ENCODE measurements around the gene LARP1B.
"Not testable (repeated sequence)": the region's sequence is repeated elsewhere in the genome, so short reads cannot be mapped to it uniquely, and the experiment has no call there.

LARP1B gene

GRCh38 chr4:128141866-128142265 lies 80.8 kb downstream of the LARP1B start:
- DNase-seq: no peak

DNA sequence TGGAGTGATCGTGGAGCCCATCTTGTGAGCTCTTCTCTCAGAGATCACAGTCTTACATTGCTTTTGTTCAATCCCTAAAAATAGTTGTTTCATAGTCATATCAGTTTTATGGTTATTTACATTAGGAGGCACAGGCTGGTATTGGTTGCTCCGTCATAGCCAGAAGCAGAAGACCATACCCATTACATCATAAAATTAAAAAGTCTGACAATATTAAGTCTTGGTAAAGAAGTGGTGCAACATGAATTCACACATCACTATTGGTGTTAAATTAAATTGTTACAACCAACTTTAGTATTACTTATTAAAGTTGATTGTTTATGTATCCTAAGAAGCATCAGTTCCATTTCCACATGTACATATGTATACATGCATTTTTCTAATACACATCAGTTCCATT lies 84.6 kb downstream of the LARP1B start:
- DNase-seq: no peak

DNA sequence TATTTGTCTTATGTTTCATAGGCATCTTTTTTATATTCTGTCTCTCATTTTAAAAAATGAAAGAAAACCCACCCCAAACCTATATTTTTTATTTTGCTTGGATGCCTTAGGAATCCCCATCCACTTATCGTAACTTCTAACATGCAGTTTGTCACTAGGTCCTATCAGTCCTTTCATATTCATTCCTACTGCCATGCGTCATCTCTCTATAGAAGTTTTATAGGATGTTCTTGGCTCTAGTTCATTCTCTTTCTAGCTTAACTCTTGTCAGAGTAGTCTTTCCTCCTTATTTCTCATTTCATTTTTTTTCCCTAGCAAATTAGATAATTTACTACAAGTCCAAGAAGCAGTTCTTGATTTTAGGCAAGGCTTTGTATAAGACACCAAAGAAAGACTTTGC lies 92.7 kb downstream of the LARP1B start:
- no peak for DNase-seq

- peak; percentile 28 for DNase-seq
Measured at GRCh38 chr4:128155231-128155855, 94.2 kb downstream of the LARP1B start.

DNA sequence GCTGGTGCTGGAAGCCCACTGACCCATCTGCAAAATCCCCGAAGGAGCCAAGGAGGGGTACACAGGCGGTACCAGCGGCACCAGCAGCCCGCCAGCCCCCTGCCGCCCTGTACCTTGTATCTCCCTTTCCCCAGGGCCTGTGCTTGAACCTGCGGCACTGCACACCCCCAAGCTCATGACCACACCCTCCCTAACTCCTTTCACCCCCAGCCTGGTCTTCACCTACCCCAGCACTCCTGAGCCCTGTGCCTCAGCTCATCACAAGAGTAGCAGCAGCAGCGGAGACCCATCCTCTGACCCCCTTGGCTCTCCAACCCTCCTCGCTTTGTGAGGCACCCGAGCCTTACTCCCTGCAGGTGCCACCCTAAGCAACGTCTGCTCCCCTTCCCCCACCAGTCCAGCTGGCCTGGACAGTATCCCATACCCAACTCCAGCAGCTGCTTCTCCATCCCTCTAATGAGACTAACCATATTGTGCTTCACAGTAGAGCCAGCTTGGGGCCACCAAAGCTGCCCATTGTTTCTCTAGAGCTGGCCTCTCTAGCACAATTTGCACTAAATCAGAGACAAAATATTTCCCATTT lies 94.9 kb downstream of the LARP1B start:
- no peak for DNase-seq

DNA sequence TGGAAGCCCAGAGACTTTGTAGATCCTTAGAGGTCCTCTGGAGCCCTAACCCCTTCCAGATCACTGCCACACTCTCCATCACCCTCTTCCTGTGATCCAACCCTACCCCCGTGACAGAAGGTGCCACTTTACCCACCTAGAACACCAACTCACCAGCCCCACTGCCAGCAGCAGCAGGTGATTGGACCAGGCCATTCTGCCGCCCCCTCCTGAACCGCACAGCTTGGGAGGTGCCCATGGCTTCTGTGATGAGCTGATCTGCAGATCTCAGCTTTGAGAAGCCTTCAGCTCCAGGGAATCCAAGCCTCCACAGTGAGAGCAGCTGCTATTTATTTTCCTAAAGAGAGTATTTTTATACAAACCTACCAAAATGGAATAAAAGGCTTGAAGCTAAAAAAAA lies 95.4 kb downstream of the LARP1B start:
- not testable (repeated sequence) for DNase-seq

- DNase-seq: no peak
Measured at GRCh38 chr4:128158894-128159293, 97.8 kb downstream of the LARP1B start.

- no peak for DNase-seq
Measured at GRCh38 chr4:128159967-128160366, 98.9 kb downstream of the LARP1B start.

DNA sequence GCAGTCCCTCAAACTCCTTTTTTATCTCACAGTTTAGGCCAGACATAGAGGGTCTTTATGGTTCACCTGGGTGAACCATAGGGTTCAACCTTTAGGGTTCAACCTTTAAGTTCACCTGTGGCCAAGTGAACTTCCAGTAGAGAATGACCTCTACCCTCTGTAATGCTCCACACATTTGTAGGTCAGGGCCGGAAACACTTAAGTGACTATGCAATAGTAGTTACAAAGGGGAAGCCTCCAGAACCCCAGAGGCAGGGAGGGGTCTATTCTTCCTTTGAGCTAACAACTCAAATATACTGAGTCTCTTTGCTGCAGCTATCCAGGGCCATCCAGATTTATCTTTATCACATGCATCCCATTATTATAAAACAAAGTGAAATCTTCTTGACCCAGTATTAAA lies 100.0 kb downstream of the LARP1B start:
- no peak for DNase-seq

GRCh38 chr4:128162434-128162833 lies 101.3 kb downstream of the LARP1B start:
- DNase-seq: no peak

- no peak for DNase-seq
Measured at GRCh38 chr4:128163177-128164117, 102.3 kb downstream of the LARP1B start.

DNA sequence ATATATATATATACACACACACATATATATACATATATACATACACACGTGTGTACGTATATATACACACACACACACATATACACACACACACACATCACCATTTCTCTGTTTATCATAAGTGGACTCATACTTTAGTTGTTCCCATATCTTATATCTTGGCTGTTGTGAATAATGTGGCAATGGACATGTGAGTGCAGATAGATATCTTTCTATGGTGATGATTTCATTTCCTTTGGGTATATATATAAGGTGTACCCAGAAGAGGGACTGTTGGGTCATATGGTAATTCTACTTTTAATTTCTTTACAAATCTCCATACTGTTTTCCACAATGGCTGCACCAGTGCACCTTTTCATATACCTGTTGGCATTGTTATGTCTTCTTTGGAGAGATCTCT lies 105.9 kb downstream of the LARP1B start:
- no peak for DNase-seq

DNA sequence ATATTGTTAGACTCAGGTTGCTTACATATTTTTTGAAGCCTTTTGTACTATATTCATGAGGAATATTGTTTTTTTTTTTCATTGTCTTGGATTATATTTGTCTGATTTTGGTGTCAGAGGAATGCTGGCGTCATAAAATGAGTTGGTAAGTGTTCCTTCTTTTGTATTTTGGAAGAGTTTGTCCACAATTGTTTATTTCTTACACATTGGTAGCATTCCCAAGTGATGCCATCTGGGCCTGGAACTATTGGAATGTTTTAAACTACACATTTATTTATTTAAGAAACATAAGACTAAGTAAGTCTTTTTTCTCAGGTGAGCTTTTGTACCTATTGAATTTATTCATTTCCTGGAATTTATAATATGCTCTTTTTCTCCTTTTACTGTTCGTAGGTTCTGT lies 107.6 kb downstream of the LARP1B start:
- DNase-seq: no peak

GRCh38 chr4:128169245-128169644 lies 108.1 kb downstream of the LARP1B start:
- no peak for DNase-seq

GRCh38 chr4:128176643-128177042 lies 115.5 kb downstream of the LARP1B start:
- no peak for DNase-seq

- DNase-seq: no peak
Measured at GRCh38 chr4:128177498-128177897, 116.4 kb downstream of the LARP1B start.

- DNase-seq: no peak
Measured at GRCh38 chr4:128186623-128187022, 125.5 kb downstream of the LARP1B start.

DNA sequence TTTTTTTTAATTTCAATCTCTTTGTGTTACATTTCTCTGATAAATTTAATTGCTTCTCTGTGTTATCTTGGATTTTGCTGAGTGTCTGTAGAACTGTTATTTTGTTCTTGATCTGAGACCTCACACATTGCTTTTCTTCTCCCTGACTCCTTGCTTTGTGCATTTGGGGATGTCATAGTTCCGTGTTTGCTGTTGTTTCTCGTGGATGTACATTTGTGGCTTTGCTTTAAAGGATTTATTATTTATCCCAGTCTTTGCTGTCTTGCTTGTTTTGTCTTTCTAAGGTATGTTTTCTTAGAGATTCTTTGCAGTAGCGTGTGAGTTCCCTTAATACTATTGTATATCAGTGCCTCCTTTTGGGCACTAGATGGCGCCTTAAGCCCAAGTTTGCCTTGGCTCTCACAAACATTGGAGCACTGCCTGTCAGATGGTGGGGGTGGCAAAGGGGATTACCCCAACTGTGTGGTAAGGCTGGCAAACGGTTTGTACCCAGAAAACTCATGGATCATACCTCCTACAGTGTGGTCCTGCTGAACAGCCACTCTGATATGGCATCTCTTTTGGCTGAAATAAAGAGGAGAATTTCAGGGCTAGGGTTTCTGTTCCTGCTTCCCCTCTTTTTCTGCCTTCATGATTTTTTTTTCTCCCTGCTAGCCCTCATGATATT lies 130.1 kb downstream of the LARP1B start:
- DNase-seq: peak; percentile 44

DNA sequence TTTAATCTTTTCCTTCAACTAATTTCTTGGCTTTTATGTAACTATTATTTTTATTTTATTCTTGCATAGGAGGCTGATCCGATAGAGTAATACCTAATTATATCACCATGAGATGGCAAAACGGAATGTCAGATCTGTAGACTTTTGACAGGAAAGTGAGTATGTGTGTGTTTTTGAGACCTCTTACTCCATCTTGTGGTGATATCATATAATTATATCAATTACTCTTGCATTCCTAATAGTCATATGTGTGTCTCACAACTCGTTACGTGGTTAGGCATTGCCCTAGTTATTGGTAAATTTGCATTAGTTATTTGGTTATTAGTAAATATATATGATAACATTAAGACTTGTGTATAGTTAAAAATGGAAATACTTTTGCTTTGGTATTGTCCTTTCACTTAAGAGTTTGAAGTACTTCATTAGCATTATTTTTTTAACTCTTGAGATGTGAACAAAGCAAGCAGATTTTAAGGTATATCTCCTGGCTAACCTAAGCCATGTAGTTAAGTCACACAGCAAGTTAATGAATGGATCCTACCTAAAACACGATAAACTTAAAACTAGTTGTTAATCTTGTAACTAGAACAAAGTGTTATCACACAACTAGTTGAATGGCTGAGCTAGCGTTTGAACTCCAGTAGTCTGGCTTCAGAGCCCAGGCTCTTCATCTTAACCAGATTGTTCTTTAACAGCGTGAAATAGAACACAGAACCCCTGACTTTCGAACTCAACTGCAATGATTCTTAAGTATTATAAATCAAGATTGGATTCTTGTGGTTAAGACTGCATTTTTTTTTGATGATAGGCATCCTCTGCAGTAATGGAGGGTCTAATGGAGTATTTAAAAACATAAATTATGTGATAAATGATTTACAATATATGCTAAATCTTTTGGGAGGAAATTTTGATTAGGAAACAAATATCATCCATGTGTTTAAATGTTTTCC lies 159.4 kb downstream of the LARP1B start:
- no peak for DNase-seq

DNA sequence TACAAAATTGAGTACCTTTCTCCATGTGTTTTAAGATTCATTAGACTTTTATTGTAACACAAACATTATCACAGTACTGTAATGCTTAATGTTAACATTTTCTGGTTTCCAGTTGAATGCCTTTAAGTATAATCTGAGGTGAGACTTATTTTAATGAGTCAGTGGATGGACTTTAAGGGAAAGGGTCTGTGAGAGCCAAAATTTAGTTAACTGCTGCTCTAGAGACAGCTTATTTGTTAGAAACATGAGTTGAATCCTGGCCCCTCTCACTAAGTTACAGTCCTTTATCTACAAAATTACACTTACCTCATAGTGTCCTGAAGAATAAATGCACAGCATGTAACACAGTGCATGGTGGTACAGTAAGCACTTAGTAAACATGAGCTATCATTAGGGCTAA lies 160.5 kb downstream of the LARP1B start:
- no peak for DNase-seq

- DNase-seq: no peak
Measured at GRCh38 chr4:128225148-128225547, 164.0 kb downstream of the LARP1B start.

DNA sequence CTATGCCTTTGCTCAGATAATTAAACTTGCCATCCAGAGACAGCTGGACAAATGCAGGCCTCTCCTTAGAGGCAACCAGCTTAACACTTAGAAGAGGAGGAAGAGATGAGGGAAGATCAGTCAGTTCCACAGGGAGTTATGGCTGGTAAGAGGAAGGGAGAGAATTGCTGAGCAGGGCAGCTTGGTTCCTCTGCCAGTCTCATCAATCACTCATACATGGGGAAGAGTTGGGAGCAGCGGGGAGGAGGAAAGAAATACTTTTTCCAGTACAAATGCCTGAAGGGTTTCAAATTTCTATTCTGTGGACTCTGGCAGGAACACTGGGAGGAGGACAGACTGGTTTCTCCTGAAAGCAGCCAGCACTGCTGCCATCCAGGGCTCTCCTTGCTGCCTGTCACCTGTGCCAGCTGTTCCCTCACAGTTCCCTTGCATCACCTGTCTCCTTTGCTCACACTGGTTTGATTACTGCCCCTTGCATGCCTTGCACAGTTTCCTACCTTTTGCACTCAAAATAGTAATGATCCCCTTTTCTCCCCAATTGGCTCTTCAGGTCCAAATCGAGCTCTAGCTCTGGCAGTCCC lies 167.0 kb downstream of the LARP1B start:
- no peak for DNase-seq
